ENCODE results near the gene CMTR1.

- TF ChIP-seq CTCF (conservative IDR thresholded peaks at IDR 0.05 in 1 of 2, IDR thresholded peaks at IDR 0.05 in 1 of 2; ENCODE audit: extremely low read depth in 1 of 2, insufficient read depth in 1 of 2, low read depth in 1 of 2, low read length in 2 of 2) (no peak), EZH2 (IDR thresholded peaks at IDR 0.05; ENCODE audit: borderline replicate concordance, low read length) (no peak)
These were observed 83.9 kb downstream of the CMTR1 start for GRCh38 chr6:37516920-37517405.
